Body of pancreas (tissue), 4 donors: ENCODE data around the gene FAM222A.

Source experiments
- POLR2A ChIP-seq, 3 donors: fragments of 450-650 bp; IDR thresholded peaks; one replicate each; pipeline ENCODE4 v1.6.1; 2016; ENCODE audit warnings: antibody characterized with exemption in 3 of 3, mild to moderate bottlenecking in 2 of 3
- TF ChIP-seq, protein P1 (sequence below), 7 experiments: fragments of 450-650 bp in 4 of 7; fragments of 200-600 bp in 3 of 7; sonication (generic) in 3 of 7; IDR thresholded peaks; one replicate each; pipeline ENCODE4 v1.5.1; 2016 to 2019; ENCODE audit warnings: antibody characterized with exemption in 7 of 7

DNA sequence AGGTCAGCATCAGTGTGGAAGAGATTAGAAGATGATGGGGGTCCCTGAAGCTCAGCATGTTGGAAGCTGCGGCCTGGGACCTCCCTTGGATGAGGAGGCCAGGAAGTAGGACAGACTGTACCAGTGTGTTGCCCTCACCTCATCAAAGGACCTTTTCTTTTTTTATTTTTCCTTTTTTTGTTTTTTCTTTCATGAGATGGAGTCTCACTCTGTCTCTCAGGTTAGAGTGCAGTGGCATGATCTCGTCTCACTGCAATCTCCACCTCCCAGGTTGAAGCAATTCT is 16.4 kb upstream of the FAM222A start:
- TF ChIP-seq, protein P1, sequence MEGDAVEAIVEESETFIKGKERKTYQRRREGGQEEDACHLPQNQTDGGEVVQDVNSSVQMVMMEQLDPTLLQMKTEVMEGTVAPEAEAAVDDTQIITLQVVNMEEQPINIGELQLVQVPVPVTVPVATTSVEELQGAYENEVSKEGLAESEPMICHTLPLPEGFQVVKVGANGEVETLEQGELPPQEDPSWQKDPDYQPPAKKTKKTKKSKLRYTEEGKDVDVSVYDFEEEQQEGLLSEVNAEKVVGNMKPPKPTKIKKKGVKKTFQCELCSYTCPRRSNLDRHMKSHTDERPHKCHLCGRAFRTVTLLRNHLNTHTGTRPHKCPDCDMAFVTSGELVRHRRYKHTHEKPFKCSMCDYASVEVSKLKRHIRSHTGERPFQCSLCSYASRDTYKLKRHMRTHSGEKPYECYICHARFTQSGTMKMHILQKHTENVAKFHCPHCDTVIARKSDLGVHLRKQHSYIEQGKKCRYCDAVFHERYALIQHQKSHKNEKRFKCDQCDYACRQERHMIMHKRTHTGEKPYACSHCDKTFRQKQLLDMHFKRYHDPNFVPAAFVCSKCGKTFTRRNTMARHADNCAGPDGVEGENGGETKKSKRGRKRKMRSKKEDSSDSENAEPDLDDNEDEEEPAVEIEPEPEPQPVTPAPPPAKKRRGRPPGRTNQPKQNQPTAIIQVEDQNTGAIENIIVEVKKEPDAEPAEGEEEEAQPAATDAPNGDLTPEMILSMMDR (IDR thresholded peaks at IDR 0.05) = no peak
- TF ChIP-seq POLR2A (IDR thresholded peaks at IDR 0.05) = no peak
